Subcutaneous adipose tissue (tissue), 4 donors: ENCODE data around the gene HIVEP3. TPM values are rescaled to one million over a fixed set of nuclear protein-coding genes. Genes with fewer than 3 reads are reported as not detected.

ENCODE experiments used
- small RNA-seq: library from RNA; depleted of rRNA; stranded (forward); fragments of <200 nt; gene quantifications from one replicate; pipeline ENCODE3, GENCODE V24; 2016
- total RNA-seq, 4 donors: library from RNA; depleted of rRNA; stranded (reverse); fragments of >200 nt; gene quantifications; one replicate each; pipeline ENCODE4 v1.1.0, GENCODE V29; 2016
- TF ChIP-seq, protein P1 (sequence below): fragments of 450-650 bp; IDR thresholded peaks from one replicate; pipeline ENCODE4 v1.5.1; 2016; ENCODE audit warnings: low read depth, mild to moderate bottlenecking, control low read depth, antibody characterized with exemption, moderate library complexity

Gene HIVEP3
- total RNA-seq, 4 donors from 2014 or later = 2.4 to 9.6 (median 5.0) TPM

DNA sequence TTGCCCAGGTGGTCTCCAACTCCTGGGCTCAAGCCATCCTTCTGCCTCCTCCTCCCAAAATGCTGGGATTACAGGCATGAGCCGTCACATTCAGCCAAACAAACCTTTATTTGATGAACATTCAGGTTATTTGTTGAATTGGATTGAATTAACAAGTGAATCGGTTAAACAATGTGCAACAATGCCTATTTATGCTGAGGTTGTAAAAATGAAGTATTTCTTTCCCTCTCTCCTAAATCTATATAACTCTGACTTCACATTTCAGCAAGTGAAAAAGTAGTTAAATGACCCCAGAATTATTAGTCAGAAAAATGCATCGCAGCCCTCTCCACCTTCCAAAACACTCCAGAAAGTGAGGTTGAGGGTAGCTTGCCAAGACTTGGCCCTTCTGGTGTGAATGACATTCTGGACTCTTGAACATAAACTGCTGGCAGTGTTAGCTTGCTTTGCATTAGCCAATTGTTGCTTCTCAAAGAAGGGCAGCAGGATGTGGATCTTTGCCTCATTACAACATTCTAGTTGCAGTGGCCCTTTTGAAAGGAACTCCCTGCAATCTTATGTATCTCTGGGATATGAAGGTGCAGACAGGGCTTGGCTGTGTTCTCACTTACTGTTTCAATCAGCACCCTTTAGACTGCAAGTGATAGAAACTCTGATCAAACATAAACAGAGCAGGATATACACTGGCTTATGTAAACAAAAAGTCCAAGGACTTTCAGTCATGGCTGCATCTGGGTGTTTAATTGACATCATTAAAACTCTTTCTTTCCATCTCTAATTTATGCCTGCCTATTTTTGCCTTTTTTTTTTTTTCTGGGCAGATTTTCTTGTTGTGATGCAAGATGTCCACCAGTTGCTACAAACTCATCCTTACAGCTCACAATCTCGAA, 456.7 kb downstream of the HIVEP3 start:
- TF ChIP-seq, protein P1, sequence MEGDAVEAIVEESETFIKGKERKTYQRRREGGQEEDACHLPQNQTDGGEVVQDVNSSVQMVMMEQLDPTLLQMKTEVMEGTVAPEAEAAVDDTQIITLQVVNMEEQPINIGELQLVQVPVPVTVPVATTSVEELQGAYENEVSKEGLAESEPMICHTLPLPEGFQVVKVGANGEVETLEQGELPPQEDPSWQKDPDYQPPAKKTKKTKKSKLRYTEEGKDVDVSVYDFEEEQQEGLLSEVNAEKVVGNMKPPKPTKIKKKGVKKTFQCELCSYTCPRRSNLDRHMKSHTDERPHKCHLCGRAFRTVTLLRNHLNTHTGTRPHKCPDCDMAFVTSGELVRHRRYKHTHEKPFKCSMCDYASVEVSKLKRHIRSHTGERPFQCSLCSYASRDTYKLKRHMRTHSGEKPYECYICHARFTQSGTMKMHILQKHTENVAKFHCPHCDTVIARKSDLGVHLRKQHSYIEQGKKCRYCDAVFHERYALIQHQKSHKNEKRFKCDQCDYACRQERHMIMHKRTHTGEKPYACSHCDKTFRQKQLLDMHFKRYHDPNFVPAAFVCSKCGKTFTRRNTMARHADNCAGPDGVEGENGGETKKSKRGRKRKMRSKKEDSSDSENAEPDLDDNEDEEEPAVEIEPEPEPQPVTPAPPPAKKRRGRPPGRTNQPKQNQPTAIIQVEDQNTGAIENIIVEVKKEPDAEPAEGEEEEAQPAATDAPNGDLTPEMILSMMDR = no peak

DNA sequence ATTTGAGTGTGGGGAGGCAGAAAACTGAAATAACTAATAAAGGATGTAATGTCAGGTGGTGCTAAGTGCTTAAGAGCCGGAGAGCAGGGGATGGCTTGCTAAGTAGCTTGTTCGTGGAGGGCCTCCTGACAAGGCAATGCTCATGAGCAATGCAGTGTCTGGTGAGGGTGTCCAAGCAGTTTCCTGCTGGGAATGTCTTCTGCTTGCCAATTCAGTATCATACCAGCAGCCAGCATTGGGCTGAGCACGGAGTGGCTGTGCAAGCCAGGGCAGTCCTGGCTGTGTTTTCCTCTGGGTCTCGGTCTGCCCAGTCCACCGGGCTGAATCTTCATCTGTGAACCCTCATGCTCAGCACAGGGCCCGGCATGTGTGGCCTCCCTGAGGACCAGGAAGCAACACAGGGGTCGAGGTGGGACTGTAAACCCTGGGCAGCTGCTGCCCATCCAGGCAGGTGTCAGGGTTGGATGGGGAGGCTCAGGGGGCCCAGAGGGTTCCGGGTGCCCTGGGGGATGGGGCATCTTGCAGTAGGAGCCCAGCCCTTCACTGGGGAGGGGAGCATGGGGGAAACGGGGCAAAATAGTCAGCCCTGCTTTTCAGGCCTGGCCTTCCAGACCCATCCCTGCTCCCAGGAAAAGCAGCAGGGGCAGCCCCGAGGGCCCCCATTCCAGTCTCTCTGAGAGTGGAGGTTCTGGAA, 461.7 kb downstream of the HIVEP3 start:
- TF ChIP-seq, protein P1 = no peak

Small RNA genes within 50 kb of the gene (small RNA-seq; reads per million reads assigned to genes)
- gene RNA5SP45 = not detected

Other genes with a start within 250 kb of the HIVEP3 start
- gene GUCA2B, start 234.5 kb upstream of the HIVEP3 start, total RNA-seq = not detected
- 1 to 10 TPM in 1 of 4 donors, not detected in 3; 1.8 TPM for gene GUCA2A, start 245.8 kb upstream of the HIVEP3 start, total RNA-seq